HFF-Myc (cell line): ENCODE data around the gene TAF11L2.
"Not testable (repeated sequence)": the region's sequence is repeated elsewhere in the genome, so short reads cannot be mapped to it uniquely, and the experiment has no call there.

Source experiments
- DNase-seq: peaks from one replicate; pipeline ENCODE4 v3.0.0-alpha.2; 2011; ENCODE audit warnings: low read depth; ENCODE audit errors: extremely low read depth
- H3K4me3 ChIP-seq: replicated peaks from 2 replicates; pipeline ENCODE4 v1.5.1; 2011; ENCODE audit warnings: low read depth, mild to moderate bottlenecking, control low read depth, low read length
- TF ChIP-seq, protein P1 (sequence below): IDR thresholded peaks from 2 replicates; pipeline ENCODE4 v1.5.1; 2012; ENCODE audit warnings: mild to moderate bottlenecking, low read depth, low read length, control low read depth; ENCODE audit errors: missing control alignments

Gene TAF11L2

DNA sequence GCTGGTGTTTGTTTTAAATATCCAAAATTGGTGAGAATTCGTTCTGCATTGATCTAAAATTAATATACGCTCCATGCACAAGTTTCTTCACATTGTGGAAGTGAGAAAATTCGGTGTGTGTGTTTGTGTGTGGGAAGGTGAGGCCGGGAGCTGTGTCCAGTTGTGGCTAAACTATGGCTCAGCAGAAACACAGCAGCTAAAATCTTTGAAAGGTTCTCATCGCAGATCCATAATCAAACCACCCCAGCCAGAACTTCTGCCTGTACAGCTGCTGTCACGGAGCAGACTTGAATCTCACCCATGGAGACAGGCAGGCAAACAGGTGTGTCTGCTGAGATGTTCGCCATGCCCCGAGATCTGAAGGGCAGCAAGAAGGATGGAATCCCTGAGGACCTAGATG lies at the start of gene TAF11L2:
Gene TAF11L2, plus strand, starts transcription at position 301 of the 400 bp plus-strand sequence.
- DNase-seq, H3K4me3 ChIP-seq: not testable (repeated sequence)

DNA sequence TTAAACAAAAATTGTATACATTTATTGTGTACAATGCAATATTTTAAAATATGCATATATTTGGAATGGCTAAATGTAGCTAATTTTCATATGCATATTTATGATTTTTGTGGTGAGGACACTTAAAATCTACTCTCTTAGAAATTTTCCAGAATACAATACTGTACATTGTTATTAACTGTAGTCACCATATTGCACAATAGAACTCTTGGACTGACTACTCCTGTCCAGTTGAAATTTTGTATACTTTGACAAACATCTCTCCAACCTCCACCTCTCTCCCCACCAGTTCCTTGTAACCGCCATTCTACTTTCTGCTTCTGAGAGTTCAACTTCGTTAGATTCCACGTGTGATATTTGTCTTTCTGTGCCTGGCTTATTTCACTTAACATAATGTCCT lies 49.2 kb upstream of the TAF11L2 start:
- TF ChIP-seq, protein P1, sequence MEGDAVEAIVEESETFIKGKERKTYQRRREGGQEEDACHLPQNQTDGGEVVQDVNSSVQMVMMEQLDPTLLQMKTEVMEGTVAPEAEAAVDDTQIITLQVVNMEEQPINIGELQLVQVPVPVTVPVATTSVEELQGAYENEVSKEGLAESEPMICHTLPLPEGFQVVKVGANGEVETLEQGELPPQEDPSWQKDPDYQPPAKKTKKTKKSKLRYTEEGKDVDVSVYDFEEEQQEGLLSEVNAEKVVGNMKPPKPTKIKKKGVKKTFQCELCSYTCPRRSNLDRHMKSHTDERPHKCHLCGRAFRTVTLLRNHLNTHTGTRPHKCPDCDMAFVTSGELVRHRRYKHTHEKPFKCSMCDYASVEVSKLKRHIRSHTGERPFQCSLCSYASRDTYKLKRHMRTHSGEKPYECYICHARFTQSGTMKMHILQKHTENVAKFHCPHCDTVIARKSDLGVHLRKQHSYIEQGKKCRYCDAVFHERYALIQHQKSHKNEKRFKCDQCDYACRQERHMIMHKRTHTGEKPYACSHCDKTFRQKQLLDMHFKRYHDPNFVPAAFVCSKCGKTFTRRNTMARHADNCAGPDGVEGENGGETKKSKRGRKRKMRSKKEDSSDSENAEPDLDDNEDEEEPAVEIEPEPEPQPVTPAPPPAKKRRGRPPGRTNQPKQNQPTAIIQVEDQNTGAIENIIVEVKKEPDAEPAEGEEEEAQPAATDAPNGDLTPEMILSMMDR: no peak
- no peak for DNase-seq
- no peak overlapping the region for H3K4me3 ChIP-seq

DNA sequence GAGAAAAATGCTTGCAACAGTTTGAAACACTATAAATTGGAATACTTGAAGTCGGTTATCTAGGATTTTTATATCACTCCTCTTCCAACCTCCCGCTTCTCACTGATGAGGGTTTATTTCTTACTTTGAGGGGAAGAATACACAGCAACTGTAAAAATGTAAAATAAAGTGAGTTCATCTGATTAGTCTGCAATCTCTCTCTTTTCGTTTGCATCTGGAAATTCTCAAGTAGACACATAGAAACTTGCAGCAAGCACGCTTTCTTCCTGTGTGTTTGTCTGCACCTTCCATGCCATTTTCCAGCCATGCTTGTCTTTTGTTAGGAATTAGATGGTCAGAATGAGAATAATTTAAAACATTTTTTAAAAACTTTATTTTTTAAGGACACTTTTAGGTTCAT lies 45.1 kb upstream of the TAF11L2 start:
- no peak for DNase-seq
- H3K4me3 ChIP-seq: no peak overlapping the region
- TF ChIP-seq, protein P1: no peak

DNA sequence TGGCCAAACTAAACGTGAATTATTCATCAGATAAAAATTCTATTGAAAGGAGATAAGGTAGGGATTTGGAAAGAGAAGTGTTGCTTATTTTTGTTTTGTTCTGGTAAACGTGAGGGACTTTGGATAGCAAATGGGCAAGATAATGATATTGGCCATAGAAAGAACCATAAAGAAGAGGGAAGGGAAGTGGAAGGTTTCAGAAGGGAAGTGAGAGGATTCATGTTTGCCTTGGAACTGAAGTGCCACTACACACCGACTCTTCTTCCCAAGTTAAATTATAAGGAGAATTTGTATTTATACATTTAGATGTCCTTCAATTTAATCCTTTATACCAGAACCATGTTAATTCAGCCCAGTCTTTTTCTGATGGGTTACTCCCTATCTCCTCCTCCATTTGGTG lies 42.1 kb upstream of the TAF11L2 start:
- TF ChIP-seq, protein P1: no peak
- H3K4me3 ChIP-seq: no peak overlapping the region
- DNase-seq: no peak

DNA sequence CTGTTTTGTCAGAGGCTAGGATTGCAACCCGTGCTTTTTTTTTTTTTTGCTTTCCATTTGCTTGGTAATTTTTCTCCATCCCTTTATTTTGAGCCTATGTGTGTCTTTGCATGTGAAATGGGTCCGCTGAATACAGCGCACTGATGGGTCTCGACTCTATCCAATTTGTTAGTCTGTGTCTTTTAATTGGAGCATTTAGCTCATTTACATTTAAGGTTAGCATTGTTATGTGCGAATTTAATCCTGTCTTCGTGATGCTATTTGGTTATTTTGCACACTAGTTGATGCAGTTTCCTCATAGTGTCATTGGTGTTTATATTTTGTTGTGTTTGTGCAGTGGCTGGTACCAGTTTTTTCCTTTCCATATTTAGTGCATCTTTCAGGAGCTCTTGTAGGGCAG lies 36.2 kb upstream of the TAF11L2 start:
- H3K4me3 ChIP-seq: no peak overlapping the region
- no peak for DNase-seq
- TF ChIP-seq, protein P1: no peak

DNA sequence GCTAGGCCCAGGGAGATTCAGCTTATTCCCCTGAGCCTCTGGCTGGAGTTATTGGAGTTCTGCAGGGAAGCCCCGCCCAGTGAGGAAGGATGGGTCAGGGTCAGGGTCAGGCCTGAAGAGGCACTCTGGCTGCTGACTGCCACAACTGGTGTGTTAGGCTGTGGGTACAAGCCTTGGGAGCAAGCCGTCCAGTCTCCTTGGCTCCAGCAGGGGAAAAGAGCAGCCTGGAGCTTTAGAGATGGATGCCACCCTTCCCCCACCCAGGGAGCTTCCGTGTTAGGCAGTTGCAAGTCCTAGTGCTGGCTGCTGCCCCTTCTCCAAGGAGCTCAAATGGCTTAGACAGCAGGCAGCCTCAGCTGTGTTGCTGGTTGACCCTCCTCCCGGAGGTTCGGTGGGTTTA lies 34.4 kb upstream of the TAF11L2 start:
- TF ChIP-seq, protein P1: no peak
- no peak for DNase-seq

DNA sequence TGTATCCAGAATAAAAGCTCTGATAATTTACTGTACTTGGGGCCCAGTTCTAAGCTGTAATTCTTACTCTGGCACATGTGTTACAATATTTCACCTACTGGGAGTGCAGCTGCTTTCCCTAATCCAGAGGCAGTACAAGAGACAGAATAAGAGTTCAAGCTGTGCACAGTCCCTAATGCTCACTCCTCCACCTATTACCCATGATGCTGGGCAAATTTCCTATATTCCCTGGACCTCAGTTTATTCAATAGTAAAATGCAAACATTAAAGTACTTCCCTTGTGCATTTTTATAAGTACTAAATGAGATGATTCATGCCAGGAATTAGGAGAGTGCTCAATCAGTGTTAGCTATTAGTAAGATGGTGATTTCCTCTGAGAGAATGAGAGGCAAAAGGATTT lies 28.0 kb upstream of the TAF11L2 start:
- no peak for DNase-seq
- TF ChIP-seq, protein P1: no peak
- H3K4me3 ChIP-seq: no peak overlapping the region

More for the DNA sequence above, 34.4 kb upstream of the TAF11L2 start:
- no peak overlapping the region for H3K4me3 ChIP-seq

DNA sequence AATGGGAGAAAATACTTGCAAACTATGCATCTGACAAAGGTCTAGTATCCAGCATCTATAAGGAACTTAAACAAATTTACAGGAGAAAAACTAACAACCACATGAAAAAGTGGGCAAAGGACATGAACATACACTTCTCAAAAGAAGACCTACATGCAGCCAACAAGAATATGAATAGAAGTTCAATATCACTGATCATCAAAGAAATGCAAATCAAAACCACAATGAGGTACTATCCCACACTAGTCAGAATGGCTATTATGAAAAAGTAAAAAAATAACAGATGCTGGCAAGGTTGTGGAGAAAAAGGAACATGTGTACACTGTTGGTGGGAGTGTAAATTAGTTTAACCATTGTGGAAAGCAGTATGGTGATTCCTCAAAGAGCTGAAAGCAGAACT lies 23.0 kb upstream of the TAF11L2 start:
- DNase-seq, H3K4me3 ChIP-seq: not testable (repeated sequence)
